DMS153 (cell line): ENCODE results near the gene MID1IP1.
A peak's percentile ranks its signal among the peaks of the same experiment; 100 is the strongest.

Experiments
- DNase-seq: peaks from one replicate; lab custom pipeline; 2025; lab: John Stamatoyannopoulos, UW

MID1IP1 gene

GRCh38 chrX:38800981-38801845 is at the start of gene MID1IP1:
TSS of gene MID1IP1 (plus strand) at chrX:38801459. CDS start at chrX:38804947, 3,488 bp downstream.
- DNase-seq = peak; percentile 85

DNA sequence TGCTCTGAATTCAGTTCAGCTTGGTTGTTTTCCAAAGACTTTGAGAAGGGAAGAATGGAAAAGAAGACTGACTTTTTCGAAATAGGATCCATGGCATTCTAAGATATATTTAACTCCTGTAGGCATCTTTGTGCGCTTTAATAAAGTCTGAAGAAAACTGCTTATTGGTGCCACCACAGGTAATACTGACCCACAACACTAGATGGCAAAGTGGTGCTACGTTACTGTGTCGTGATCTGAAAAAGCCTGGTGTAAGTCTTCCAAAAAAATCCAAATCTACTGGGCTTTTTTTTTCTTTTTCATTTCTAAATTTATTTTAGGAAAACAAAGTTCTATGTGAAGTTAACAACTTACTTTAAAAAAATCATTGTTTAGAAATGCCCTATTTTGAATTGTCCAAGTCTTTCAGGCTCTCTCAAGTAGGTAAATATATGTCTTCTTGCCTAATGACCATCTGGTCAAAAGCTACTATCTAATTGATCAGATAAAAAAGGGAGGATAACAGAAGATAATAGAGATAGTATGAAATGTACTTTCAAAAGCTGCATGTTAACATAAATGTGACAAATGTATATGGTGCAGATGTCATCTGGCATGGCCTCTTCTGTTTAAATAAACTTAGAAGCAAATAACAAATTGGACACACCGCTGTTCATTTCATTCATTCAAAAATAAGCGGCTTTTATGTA is 47.0 kb upstream of the MID1IP1 start:
- DNase-seq = peak; percentile 0

DNA sequence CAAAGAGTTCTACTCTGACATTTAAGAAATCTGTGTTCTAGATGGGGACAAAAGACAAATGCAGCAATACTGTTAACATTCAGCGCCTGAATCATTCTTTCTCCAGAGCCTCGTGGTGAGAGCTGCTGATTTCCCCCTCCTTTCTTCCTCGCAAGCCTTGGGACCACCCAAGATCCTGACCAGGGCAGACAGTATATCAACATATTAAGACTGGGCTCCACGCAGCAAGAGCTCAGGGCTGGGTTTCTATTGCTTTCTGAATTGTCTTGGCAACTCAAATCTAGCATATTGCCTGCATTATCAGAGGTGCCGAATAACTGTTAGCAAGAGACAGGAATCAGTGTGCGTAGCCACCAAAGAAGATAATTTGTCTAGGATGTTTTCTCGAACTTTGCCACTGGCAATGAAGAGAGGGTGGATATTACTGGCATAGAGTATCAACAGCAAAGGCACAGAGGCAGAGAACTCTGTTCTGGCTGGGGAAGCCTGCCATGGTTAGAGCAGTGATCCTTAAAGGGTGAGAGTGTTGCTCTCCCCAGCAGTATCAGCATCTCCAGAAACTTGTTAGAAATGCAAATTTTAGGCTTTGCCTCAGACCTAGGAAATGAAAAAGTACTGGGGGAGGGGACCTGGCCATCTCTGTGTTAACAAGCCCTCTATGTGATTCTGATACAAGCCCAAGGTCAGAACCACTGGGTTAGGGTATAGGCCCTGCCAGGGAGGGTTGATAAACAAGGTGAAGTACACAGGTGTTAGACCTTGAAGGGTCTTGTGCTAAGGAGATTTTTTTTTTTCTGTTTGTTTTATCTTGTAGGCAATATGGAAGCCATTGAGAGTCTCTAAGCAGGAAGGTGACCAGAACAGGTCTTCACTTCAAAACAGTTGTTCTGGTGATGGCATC is 46.2 kb upstream of the MID1IP1 start:
- DNase-seq = no peak

GRCh38 chrX:38760883-38761282 is 40.4 kb upstream of the MID1IP1 start:
- DNase-seq = no peak

DNA sequence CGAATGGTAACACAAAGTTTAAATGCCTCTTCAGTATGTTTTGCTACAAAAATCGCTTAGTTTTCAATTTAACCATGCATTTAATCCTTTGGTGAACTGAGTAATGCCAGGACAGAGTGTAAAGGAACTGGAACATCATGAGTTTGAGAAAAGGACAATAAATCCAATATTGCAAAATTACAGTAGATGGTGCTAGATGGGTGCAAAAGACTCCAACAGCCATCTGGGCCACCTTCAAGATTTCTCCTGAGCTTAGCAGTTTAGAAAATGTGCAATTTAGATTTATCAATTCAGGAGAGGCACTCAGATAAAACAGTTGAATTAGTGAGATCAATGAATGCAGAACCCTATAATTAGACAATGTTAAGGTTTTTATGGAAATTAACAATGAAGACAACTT is 33.2 kb upstream of the MID1IP1 start:
- no peak for DNase-seq

DNA sequence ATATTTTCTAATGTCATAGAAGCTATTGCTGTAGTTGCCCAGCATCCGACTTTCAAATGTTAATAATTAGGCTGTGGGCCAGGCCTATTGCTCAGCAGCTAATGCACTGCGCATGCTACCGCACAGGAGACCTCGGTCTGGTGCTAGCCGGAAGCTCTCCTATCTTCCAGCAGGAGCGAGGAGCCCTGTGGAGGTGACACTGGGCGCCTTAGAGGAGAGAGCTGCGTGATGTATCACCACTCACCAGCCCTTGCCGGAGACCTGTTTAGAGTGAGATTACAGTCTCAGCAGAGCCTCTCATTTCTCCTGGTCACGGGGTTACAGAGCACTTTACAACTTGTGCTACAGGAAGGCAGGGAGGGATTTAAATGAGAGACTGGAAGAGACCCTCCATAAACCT is 31.1 kb upstream of the MID1IP1 start:
- DNase-seq = no peak

DNA sequence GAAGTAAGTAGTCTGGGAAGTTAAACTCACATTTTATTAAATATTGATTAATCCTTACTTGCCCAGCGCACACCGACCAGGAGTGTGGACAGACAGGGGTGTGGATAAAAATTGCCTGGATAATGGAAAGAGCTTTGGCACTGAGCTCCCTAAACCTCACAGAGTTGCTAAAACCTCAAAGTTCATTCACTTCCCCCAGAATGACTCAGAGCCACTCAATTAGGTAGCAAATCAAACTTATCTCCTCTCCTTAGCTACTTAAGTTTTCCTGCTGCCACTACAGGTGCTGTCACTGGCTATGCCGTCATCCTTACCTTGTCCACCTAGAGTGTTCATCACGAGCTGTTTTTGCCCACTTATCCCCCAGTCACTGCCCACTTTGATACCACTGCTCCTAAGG is 27.0 kb upstream of the MID1IP1 start:
- no peak for DNase-seq

- DNase-seq = no peak
Measured at GRCh38 chrX:38796946-38797345, 4.3 kb upstream of the MID1IP1 start.

DNA sequence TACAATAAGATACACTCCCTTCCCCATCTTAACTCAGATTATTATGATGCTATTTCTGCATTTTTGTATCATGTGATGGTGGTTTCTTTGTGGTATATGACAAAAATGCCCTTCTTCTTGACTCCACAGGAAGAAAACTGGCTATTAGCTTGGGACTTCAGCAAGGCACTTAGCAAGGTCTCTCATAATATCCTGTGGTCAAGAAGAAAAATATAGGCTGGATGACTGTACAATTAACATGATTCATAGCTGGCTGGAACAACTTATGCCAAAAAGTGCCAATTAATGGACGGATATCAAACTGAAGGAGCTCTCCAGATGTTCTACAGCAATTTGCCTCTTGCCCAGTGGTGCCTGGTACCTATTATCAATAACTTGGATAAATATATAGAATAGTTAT is 2.3 kb upstream of the MID1IP1 start:
- DNase-seq = no peak

- DNase-seq = no peak
Measured at GRCh38 chrX:38799995-38800580, 1.2 kb upstream of the MID1IP1 start.

DNA sequence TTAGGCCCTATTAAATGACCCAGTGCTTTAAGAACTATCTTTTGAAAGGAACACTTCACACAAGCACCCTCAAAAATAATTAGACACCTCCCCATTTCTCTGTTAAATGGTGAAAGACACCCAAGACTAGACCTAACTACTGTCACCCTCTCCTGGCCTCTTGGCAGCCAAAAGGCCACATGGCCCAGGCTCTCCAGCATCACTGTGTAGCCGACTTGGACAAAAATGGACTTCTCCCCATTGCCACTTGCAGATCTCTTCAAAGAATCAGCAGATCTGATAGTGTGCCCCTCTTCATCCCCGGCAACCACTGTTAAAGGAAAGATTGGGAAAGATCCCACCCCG is 2.0 kb downstream of the MID1IP1 start:
- DNase-seq = no peak

DNA sequence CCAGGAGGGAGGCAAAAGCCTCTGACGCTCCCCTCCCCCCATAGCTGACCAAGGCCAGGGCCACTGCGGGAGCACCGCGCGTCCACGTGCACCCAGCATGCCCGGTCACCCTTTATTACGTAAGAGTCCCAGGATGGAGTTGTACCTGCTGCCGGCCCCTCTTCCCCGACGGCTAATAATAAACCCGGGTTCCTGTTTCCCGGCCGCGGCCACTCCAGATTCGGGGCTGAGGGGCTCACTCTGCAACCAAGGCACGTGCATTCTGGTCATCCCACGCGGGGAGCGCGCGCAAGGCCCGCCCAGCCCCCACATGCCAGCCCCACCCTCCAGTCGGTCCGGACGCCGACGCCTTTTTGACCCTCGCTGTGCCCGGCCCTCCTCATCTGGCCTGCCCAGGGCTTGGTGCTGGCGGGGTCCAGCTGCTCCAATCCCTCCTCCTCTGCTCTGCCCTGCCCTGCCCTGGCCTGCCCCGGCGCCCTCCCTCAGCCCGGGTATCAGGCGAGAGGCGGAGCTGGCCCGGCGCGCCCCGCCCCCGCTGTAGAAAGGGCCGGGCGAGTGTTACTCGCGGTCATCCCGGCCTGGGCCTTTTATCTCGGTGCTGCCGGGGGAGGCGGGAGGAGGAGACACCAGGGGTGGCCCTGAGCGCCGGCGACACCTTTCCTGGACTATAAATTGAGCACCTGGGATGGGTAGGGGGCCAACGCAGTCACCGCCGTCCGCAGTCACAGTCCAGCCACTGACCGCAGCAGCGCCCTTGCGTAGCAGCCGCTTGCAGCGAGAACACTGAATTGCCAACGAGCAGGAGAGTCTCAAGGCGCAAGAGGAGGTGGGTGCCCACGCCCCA is 2.6 kb downstream of the MID1IP1 start:
- peak; percentile 79 for DNase-seq

- no peak for DNase-seq
Measured at GRCh38 chrX:38804432-38804681, 3.1 kb downstream of the MID1IP1 start.

- DNase-seq = no peak
Measured at GRCh38 chrX:38804682-38805431, 3.6 kb downstream of the MID1IP1 start.

GRCh38 chrX:38805432-38806389 is 4.5 kb downstream of the MID1IP1 start:
- DNase-seq = peak; percentile 44

GRCh38 chrX:38806875-38807621 is 5.8 kb downstream of the MID1IP1 start:
- no peak for DNase-seq

GRCh38 chrX:38807873-38808272 is 6.6 kb downstream of the MID1IP1 start:
- no peak for DNase-seq

- no peak for DNase-seq
Measured at GRCh38 chrX:38811515-38812243, 10.4 kb downstream of the MID1IP1 start.
